ENCODE data around the gene MMP14. TPM values are rescaled to one million over a fixed set of nuclear protein-coding genes. Genes with fewer than 3 reads are reported as not detected.

Gene MMP14
- total RNA-seq, 1 experiment from 2014 or later, result 94.4 TPM

DNA sequence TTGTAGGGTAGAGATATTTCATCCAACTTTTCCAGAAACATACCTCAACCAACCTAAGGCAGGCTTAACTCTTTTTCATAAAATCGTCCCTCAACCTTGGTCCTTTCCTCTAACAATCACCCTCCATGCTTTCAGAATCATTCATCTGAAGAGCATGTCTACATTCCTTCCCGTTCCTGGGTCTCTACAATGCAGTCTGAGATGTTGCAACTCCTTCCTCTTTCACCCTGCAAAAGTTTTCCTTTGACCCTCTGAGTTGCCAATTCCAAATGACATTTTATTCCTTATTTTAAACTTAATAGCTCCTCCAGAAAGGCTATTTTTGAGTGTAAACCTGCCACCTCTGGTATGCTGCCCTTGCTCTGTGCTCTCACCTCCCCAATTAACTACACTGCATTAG, 37.9 kb upstream of the MMP14 start (continued):
- no peak for TF ChIP-seq ZNF263 (CRISPR knock-in tag; IDR thresholded peaks at IDR 0.05; ENCODE audit: low read depth)
- no peak for TF ChIP-seq GTF2I (CRISPR knock-in tag; conservative IDR thresholded peaks at IDR 0.05)
- TF ChIP-seq, protein P1, sequence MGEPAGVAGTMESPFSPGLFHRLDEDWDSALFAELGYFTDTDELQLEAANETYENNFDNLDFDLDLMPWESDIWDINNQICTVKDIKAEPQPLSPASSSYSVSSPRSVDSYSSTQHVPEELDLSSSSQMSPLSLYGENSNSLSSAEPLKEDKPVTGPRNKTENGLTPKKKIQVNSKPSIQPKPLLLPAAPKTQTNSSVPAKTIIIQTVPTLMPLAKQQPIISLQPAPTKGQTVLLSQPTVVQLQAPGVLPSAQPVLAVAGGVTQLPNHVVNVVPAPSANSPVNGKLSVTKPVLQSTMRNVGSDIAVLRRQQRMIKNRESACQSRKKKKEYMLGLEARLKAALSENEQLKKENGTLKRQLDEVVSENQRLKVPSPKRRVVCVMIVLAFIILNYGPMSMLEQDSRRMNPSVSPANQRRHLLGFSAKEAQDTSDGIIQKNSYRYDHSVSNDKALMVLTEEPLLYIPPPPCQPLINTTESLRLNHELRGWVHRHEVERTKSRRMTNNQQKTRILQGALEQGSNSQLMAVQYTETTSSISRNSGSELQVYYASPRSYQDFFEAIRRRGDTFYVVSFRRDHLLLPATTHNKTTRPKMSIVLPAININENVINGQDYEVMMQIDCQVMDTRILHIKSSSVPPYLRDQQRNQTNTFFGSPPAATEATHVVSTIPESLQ (CRISPR knock-in tag; IDR thresholded peaks at IDR 0.05), result no peak
- no peak for TF ChIP-seq SP1 (CRISPR knock-in tag; conservative IDR thresholded peaks at IDR 0.05)
- TF ChIP-seq, protein P2, sequence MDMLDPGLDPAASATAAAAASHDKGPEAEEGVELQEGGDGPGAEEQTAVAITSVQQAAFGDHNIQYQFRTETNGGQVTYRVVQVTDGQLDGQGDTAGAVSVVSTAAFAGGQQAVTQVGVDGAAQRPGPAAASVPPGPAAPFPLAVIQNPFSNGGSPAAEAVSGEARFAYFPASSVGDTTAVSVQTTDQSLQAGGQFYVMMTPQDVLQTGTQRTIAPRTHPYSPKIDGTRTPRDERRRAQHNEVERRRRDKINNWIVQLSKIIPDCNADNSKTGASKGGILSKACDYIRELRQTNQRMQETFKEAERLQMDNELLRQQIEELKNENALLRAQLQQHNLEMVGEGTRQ (CRISPR knock-in tag; IDR thresholded peaks at IDR 0.05), result no peak

DNA sequence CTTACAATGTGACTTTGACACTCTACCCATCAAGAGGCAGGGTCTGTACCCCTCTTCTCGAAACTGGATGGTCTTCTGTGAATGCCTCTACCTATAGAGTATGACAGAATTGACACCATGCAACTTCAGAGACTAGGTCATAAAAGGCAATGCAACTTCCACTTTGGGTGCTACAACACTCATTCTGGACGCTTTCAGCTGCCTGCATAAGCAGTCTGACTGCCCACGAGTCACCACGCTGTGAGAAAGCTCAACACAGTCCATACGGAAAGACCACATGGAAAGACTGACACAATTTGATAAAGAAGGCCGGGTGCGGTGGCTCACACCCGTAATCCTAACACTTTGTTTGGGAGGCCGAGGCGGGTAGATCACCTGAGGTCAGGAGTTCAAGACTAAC, 36.0 kb upstream of the MMP14 start:
- Mint-ChIP-seq H3K4me3 (no peak overlapping the region), H3K4me1 (peaks cover 16% of the 10 kb centered on the region), H3K27ac (no peak overlapping the region), H3K27me3 (ENCODE audit: low read depth) (no peaks in the 10 kb centered on the region; the same call in 1 of the 2 replicates), H3K9me3 (peaks cover 4% of the 10 kb centered on the region), H3K36me3 (peaks cover 4% of the 10 kb centered on the region; the same call in 1 of the 2 replicates)
- DNase-seq (ENCODE audit: low spot score), result no peak
- no peak for ATAC-seq
- TF ChIP-seq, protein P1 (CRISPR knock-in tag; IDR thresholded peaks at IDR 0.05), result no peak
- no peak for TF ChIP-seq SMAD3 (CRISPR knock-in tag; IDR thresholded peaks at IDR 0.05; ENCODE audit: borderline replicate concordance)
- ChIA-PET CTCF (interaction anchor here (1.1 to 1.3 kb wide), 2 partner anchors 22 to 129 kb away, joined by 3 to 5 read pairs; partner anchors contain the start of gene PRMT5), POLR2A (no interaction called here)

DNA sequence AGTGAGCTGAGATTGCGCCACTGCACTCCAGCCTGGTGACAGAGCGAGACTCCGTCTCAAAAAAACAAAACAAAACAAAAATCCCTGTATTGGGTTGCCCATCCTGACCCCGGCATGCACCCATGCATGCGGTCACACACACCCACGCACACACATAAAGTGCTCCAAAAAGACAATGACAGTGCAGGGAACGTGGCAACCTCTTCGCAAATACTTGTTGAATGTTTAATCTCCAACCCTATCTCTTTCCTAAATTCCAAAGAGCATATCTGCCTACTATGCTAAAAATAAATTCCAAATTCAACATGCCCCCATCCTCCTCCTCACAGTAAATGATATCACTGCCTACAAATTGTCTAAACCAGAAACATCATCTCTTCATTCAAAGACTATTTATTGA, 34.7 kb upstream of the MMP14 start:
- H3K4me1 Mint-ChIP-seq, result peaks cover 11% of the 10 kb centered on the region
- no peak overlapping the region for H3K4me3 Mint-ChIP-seq
- CTCF ChIA-PET, result interaction anchor here (0.6 to 1.3 kb wide), 2 partner anchors 128 to 245 kb away, joined by 3 read pairs; partner anchors contain the start of gene PRMT5
- no peaks in the 10 kb centered on the region for H3K27me3 Mint-ChIP-seq (ENCODE audit: low read depth)
- DNase-seq (ENCODE audit: low spot score), result no peak
- H3K9me3 Mint-ChIP-seq, result no peaks in the 10 kb centered on the region
- H3K27ac Mint-ChIP-seq, result no peak overlapping the region
- no peak for TF ChIP-seq RORB (CRISPR knock-in tag; IDR thresholded peaks at IDR 0.05)
- TF ChIP-seq TEAD1 (CRISPR knock-in tag; IDR thresholded peaks at IDR 0.05), result no peak
- TF ChIP-seq, protein P3, sequence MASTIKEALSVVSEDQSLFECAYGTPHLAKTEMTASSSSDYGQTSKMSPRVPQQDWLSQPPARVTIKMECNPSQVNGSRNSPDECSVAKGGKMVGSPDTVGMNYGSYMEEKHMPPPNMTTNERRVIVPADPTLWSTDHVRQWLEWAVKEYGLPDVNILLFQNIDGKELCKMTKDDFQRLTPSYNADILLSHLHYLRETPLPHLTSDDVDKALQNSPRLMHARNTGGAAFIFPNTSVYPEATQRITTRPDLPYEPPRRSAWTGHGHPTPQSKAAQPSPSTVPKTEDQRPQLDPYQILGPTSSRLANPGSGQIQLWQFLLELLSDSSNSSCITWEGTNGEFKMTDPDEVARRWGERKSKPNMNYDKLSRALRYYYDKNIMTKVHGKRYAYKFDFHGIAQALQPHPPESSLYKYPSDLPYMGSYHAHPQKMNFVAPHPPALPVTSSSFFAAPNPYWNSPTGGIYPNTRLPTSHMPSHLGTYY (CRISPR knock-in tag; IDR thresholded peaks at IDR 0.05), result no peak
- TF ChIP-seq, protein P4, sequence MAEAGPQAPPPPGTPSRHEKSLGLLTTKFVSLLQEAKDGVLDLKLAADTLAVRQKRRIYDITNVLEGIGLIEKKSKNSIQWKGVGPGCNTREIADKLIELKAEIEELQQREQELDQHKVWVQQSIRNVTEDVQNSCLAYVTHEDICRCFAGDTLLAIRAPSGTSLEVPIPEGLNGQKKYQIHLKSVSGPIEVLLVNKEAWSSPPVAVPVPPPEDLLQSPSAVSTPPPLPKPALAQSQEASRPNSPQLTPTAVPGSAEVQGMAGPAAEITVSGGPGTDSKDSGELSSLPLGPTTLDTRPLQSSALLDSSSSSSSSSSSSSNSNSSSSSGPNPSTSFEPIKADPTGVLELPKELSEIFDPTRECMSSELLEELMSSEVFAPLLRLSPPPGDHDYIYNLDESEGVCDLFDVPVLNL (CRISPR knock-in tag; IDR thresholded peaks at IDR 0.05; ENCODE audit: borderline replicate concordance, low read depth), result no peak
- POLR2A ChIA-PET, result no interaction called here
- H3K36me3 Mint-ChIP-seq, result no peaks in the 10 kb centered on the region
- ATAC-seq, result no peak

DNA sequence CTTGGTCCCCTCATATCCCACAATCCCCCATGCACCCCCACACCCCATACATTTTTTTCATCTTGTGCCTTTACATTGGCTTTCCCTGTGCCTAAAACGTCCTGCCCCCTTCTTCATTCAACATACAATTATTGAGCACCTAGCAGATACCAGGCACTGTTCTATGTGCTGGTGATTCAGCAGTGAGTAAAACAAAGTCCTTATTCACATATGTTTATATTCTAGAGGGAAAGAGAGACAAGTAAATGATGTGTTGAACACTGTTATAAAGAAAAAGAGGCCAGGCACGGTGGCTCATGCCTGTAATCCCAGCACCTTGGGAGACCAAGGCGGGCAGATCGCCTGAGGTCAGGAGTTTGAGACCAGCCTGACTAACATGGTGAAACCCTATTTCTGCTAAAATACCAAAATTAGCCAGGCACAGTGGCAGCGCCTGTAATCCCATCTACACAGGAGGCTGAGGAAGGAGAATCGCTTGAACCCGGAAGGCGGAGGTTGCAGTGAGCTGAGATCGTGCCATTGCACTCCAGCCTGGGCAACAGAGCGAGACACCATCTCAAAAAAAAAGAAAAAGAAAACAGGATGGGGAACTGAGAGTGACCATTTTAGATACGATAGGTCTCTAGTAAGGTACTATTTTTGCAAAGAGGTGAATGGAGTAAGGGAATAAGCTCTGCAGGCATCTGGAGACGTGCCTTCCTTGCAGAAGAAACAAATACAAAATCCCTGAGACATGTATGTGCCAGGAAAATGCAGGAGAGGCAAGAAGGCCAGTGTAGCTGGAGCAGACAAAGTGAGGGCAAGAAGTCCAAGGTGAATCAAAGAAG, 33.3 kb upstream of the MMP14 start:
- ChIA-PET POLR2A (no interaction called here), CTCF (no interaction called here)
- no peaks in the 10 kb centered on the region for H3K9me3 Mint-ChIP-seq
- no peaks in the 10 kb centered on the region for H3K36me3 Mint-ChIP-seq
- no peak for DNase-seq (ENCODE audit: low spot score)
- H3K27me3 Mint-ChIP-seq (ENCODE audit: low read depth), result no peaks in the 10 kb centered on the region
- ATAC-seq, result no peak
- no peak overlapping the region for H3K27ac Mint-ChIP-seq
- no peak overlapping the region for H3K4me3 Mint-ChIP-seq
- H3K4me1 Mint-ChIP-seq, result peaks cover 8% of the 10 kb centered on the region
- TF ChIP-seq, protein P5, sequence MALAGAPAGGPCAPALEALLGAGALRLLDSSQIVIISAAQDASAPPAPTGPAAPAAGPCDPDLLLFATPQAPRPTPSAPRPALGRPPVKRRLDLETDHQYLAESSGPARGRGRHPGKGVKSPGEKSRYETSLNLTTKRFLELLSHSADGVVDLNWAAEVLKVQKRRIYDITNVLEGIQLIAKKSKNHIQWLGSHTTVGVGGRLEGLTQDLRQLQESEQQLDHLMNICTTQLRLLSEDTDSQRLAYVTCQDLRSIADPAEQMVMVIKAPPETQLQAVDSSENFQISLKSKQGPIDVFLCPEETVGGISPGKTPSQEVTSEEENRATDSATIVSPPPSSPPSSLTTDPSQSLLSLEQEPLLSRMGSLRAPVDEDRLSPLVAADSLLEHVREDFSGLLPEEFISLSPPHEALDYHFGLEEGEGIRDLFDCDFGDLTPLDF (CRISPR knock-in tag; IDR thresholded peaks at IDR 0.05), result no peak
- TF ChIP-seq, protein P6, sequence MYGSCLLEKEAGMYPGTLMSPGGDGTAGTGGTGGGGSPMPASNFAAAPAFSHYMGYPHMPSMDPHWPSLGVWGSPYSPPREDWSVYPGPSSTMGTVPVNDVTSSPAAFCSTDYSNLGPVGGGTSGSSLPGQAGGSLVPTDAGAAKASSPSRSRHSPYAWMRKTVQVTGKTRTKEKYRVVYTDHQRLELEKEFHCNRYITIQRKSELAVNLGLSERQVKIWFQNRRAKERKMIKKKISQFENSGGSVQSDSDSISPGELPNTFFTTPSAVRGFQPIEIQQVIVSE (CRISPR knock-in tag; IDR thresholded peaks at IDR 0.05; ENCODE audit: borderline replicate concordance), result no peak
- TF ChIP-seq NR1H2 (CRISPR knock-in tag; IDR thresholded peaks at IDR 0.05) (no peak), NFYB (CRISPR knock-in tag; conservative IDR thresholded peaks at IDR 0.05; ENCODE audit: low read depth) (no peak)
- TF ChIP-seq, protein P7, sequence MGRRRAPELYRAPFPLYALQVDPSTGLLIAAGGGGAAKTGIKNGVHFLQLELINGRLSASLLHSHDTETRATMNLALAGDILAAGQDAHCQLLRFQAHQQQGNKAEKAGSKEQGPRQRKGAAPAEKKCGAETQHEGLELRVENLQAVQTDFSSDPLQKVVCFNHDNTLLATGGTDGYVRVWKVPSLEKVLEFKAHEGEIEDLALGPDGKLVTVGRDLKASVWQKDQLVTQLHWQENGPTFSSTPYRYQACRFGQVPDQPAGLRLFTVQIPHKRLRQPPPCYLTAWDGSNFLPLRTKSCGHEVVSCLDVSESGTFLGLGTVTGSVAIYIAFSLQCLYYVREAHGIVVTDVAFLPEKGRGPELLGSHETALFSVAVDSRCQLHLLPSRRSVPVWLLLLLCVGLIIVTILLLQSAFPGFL (CRISPR knock-in tag; IDR thresholded peaks at IDR 0.05; ENCODE audit: borderline replicate concordance), result no peak
- TF ChIP-seq, protein P1 (CRISPR knock-in tag; IDR thresholded peaks at IDR 0.05), result no peak

Measured in WTC11 (cell line).